Esophagus squamous epithelium (tissue), 5 donors: Measurements from ENCODE around the gene SNAP25. TPM values are rescaled to one million over a fixed set of nuclear protein-coding genes. Genes with fewer than 3 reads are reported as not detected.

Experiments
- DNase-seq: peaks from one replicate; lab custom pipeline; 2025; lab: John Stamatoyannopoulos, UW
- H3K27ac ChIP-seq, 4 donors: fragments of 200-600 bp; sonication (generic); one replicate each; pipeline ENCODE4 v1.5.1; 2016 to 2019; ENCODE audit warnings: mild to moderate bottlenecking in 1 of 4
- H3K27me3 ChIP-seq, 4 donors: fragments of 200-600 bp; sonication (generic); 1 replicate in 3 of 4; 2 replicates in 1 of 4; pipeline versions ENCODE4 v1.5.1 to v1.6.0; 2017 to 2021; ENCODE audit warnings: antibody characterized with exemption in 1 of 4
- H3K36me3 ChIP-seq, 3 donors: fragments of 200-600 bp; sonication (generic); one replicate each; pipeline ENCODE4 v1.5.1; 2016 to 2019
- H3K4me1 ChIP-seq, 3 donors: fragments of 200-600 bp; sonication (generic); one replicate each; pipeline ENCODE4 v1.5.1; 2017 to 2019
- H3K4me3 ChIP-seq, 4 donors: fragments of 200-600 bp; sonication (generic); 1 replicate in 3 of 4; 2 replicates in 1 of 4; pipeline ENCODE4 v1.5.1; 2016 to 2019; ENCODE audit warnings: mild to moderate bottlenecking in 2 of 4, moderate library complexity in 1 of 4
- H3K9me3 ChIP-seq, 3 donors: fragments of 200-600 bp; sonication (generic); one replicate each; pipeline ENCODE4 v1.5.1; 2016 to 2019
- CTCF ChIP-seq, 6 experiments: fragments of 450-650 bp in 4 of 6; fragments of 200-600 bp in 2 of 6; sonication (generic) in 2 of 6; IDR thresholded peaks; one replicate each; pipeline ENCODE4 v1.5.1; 2016 to 2019; ENCODE audit warnings: antibody characterized with exemption in 6 of 6, mild to moderate bottlenecking in 4 of 6, moderate library complexity in 4 of 6
- POLR2A ChIP-seq, 4 donors: fragments of 450-650 bp; IDR thresholded peaks; one replicate each; pipeline ENCODE4 v1.6.1; 2017; ENCODE audit warnings: antibody characterized with exemption in 4 of 4, mild to moderate bottlenecking in 4 of 4, moderate library complexity in 3 of 4
- WGBS, 2 donors: methylation state at CpG; one replicate each; pipeline ENCODE4 v1.1.5; 2018; 5-methylcytosine and 5-hydroxymethylcytosine counted together
- intact Hi-C: fragments of 100-400 bp; cut with DNase I; formaldehyde crosslinking; loops from one replicate; pipeline ENCODE4 v1.15.0; 2022
- total RNA-seq, 4 donors: library from RNA; depleted of rRNA; stranded (reverse); fragments of >200 nt; gene quantifications; one replicate each; pipeline ENCODE4 v1.1.0, GENCODE V29; 2016
- donor health status: DM: yes; HTN: yes; CAD: no.

SNAP25 gene
- under 1 TPM in 3 of 4 donors, not detected in 1; 0.13 to 0.57 (median 0.15) TPM for total RNA-seq

DNA sequence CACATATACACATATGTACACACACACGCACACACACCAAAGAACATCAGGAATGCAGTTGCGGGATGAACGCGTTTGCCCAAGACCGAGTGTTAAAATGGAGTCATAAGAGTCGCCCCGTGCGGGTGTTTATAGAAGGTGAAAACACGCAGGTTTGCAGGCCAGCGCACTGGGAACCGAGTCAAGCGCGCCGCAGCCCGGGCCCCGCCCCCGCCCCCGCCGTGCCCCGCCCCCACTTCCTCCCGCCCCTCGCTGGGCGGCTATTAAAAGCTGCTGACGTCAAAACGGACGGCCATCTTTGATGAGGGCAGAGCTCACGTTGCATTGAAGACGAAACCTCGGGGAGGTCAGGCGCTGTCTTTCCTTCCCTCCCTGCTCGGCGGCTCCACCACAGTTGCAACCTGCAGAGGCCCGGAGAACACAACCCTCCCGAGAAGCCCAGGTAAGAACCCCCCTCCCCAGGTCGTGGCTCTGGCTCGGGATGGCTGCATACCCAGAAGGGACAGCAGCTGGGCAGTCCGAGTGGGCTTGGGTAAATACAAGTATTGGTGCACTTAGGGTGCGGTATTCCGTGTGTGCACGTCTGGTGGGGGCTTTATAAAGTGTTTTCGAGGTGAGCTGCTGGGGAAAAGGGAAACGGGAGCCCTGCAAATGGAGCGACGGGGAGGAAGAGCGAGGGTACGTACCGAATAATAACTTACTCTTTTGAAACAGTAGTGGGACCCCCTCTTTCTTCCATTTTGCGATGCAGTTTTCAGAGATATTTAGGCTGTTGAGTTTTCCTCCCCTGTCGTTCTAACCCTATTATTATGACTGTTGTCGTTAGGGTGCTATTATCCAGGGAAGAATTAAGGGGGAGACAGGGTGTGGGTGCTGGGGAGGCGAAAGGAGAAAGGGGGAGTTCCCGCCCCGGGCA, at the start of gene SNAP25:
Gene SNAP25, plus strand, starts transcription at position 295 of the 916 bp plus-strand sequence. CDS start 56,662 bp downstream, outside the sequence.
- intact Hi-C loops = no loop called here
- Histone ChIP-seq H3K4me1 (peaks cover 5 to 26% (median 10%) of the 10 kb centered on the region in 3 donors), H3K36me3 (no peaks in the 10 kb centered on the region), H3K9me3 (no peaks in the 10 kb centered on the region), H3K27ac (peak within 1 kb of the TSS in 2 of 4 donors; percentile 50 to 71), H3K27me3 (peaks cover 0 to 84% (median 9%) of the 10 kb centered on the region in 4 donors), H3K4me3 (peak within 1 kb of the TSS in 3 of 4 donors; percentile 16 to 56 (median 20))
- WGBS, 2 donors = 2 to 3% methylated on average over 19 to 25 of the region's 53 CpGs
- no peak for DNase-seq
- TF ChIP-seq CTCF (IDR thresholded peaks at IDR 0.05) (no peak), POLR2A (IDR thresholded peaks at IDR 0.05) (no peak)

DNA sequence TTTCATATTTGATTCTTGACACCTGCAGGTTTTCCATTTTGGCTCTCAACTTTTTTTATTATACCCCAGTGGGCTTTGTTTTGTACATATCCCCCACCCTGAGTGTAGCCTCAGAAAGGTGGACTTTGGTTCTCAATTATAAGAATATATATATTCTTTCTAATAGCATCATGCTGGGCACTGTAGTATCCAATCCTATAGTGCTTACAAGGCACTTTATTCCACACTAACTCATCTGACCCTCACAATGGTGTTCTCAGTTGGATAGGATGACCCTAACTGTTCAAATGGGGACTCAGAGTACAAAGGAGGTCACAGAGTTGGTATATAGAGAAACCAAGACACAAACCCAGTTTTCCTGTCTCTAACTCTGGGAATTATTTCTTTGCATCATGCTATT, 48.9 kb upstream of the SNAP25 start:
- no peak for DNase-seq
- Histone ChIP-seq H3K4me3 (no peak overlapping the region), H3K36me3 (no peaks in the 10 kb centered on the region), H3K9me3 (no peaks in the 10 kb centered on the region), H3K4me1 (peaks cover 2 to 12% (median 9%) of the 10 kb centered on the region in 3 donors), H3K27ac (no peak overlapping the region), H3K27me3 (peaks cover 0 to 30% (median 0%) of the 10 kb centered on the region in 4 donors)
- TF ChIP-seq CTCF (IDR thresholded peaks at IDR 0.05) (no peak), POLR2A (IDR thresholded peaks at IDR 0.05) (no peak)
- intact Hi-C loops = no loop called here

DNA sequence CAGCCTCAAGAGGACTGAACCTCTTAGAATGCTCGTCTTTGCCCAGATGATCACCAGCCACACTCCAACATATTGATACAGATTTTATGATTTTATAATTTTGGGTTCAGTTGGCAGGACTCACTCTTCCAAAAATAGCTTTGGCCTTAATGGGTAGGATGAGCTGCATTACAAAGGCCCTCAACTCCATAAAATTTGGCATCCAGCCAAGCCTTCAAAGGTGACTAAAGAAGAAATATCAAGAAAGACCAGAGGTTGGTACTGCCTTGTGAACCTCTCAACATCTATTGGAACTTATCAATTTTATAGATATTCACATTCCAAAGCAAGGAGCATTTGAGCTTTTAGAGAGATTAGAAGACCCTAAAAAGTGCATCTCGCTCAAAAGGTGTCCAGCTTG, 48.4 kb upstream of the SNAP25 start:
- intact Hi-C loops = no loop called here
- no peak for TF ChIP-seq POLR2A (IDR thresholded peaks at IDR 0.05)
- TF ChIP-seq CTCF (IDR thresholded peaks at IDR 0.05) = no peak
- Histone ChIP-seq H3K4me1 (peaks cover 2 to 12% (median 9%) of the 10 kb centered on the region in 3 donors), H3K27ac (no peak overlapping the region), H3K9me3 (no peaks in the 10 kb centered on the region), H3K4me3 (no peak overlapping the region), H3K36me3 (no peaks in the 10 kb centered on the region), H3K27me3 (peaks cover 0 to 30% (median 0%) of the 10 kb centered on the region in 4 donors)
- DNase-seq = no peak
- WGBS, 2 donors = 81 to 89% methylated on average over 2 of the region's 2 CpGs

- H3K27me3 ChIP-seq = peaks cover 0 to 30% (median 0%) of the 10 kb centered on the region in 4 donors
- H3K27ac ChIP-seq = no peak overlapping the region
- peaks cover 2 to 12% (median 9%) of the 10 kb centered on the region in 3 donors for H3K4me1 ChIP-seq
- DNase-seq = no peak
- TF ChIP-seq POLR2A (IDR thresholded peaks at IDR 0.05) = no peak
- H3K36me3 ChIP-seq = no peaks in the 10 kb centered on the region
- intact Hi-C loops = no loop called here
- no peaks in the 10 kb centered on the region for H3K9me3 ChIP-seq
- peak overlapping the region; percentile 19 to 67 (median 36) for H3K4me3 ChIP-seq
- WGBS, 2 donors = 5 to 10% methylated on average over 8 to 24 of the region's 47 CpGs
Observed at GRCh38 chr20:10171864-10172751, 46.5 kb upstream of the SNAP25 start.

DNA sequence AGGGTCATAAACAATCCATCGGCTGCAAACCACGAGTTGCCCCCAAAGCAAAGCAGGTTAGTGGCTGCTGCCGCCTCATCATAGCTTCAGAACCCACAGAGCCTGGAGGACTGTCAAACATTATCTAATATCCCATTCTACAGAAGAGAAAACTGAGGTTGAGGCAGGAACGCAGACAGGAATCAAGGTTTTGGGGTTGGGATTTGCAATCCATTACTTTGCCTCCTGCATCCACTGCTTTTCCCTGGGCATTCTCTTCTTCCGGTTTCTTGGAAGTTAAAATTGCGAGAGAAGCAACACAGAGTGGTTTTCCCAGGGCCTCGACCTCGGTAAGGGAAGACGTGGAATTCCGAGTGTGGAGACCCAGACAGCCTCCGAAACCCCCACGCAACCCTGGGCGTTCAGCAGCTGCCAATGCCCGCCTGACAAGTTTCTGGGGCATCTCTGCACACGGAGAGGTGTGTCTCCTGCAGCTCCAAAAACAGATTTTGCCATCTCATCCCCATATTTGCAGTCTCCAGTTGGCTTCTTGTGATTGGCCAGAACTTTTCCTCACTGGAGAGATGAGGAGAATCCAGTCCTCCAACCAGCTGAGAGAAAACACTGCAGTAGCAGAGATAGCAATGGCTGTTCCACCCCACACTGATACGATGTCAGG, 45.5 kb upstream of the SNAP25 start:
- intact Hi-C loops = no loop called here
- DNase-seq = no peak
- H3K4me1 ChIP-seq = peaks cover 2 to 12% (median 9%) of the 10 kb centered on the region in 3 donors
- no peak overlapping the region for H3K4me3 ChIP-seq
- H3K36me3 ChIP-seq = no peaks in the 10 kb centered on the region
- 85 to 94% methylated on average over 9 to 15 of the region's 16 CpGs for WGBS, 2 donors
- no peak for TF ChIP-seq CTCF (IDR thresholded peaks at IDR 0.05)
- no peak for TF ChIP-seq POLR2A (IDR thresholded peaks at IDR 0.05)
- peaks cover 0 to 30% (median 0%) of the 10 kb centered on the region in 4 donors for H3K27me3 ChIP-seq
- H3K9me3 ChIP-seq = no peaks in the 10 kb centered on the region
- H3K27ac ChIP-seq = no peak overlapping the region
